Measurements from ENCODE around the gene TSPAN18.

TSPAN18 gene

GRCh38 chr11:44910591-44910990 lies 183.8 kb downstream of the TSPAN18 start:
- H3K4me3 ChIP-seq (ENCODE audit: control insufficient read depth, low read depth, low read length) = no peak overlapping the region
- DNase-seq (ENCODE audit: low read depth) = no peak
- no peak for TF ChIP-seq CTCF (conservative IDR thresholded peaks at IDR 0.05; ENCODE audit: control insufficient read depth, insufficient read depth, low read depth, low read length)

GRCh38 chr11:44911029-44911814 lies 184.5 kb downstream of the TSPAN18 start:
- peak; percentile 75 for DNase-seq (ENCODE audit: low read depth)
- TF ChIP-seq CTCF (conservative IDR thresholded peaks at IDR 0.05; ENCODE audit: control insufficient read depth, insufficient read depth, low read depth, low read length) = peak; percentile 67
- H3K4me3 ChIP-seq (ENCODE audit: control insufficient read depth, low read depth, low read length) = no peak overlapping the region

GRCh38 chr11:44912270-44912987 lies 185.7 kb downstream of the TSPAN18 start:
- DNase-seq (ENCODE audit: low read depth) = no peak
- no peak overlapping the region for H3K4me3 ChIP-seq (ENCODE audit: control insufficient read depth, low read depth, low read length)
- TF ChIP-seq CTCF (conservative IDR thresholded peaks at IDR 0.05; ENCODE audit: control insufficient read depth, insufficient read depth, low read depth, low read length) = no peak

- no peak for TF ChIP-seq CTCF (conservative IDR thresholded peaks at IDR 0.05; ENCODE audit: control insufficient read depth, insufficient read depth, low read depth, low read length)
- DNase-seq (ENCODE audit: low read depth) = no peak
- H3K4me3 ChIP-seq (ENCODE audit: control insufficient read depth, low read depth, low read length) = no peak overlapping the region
These were observed 186.7 kb downstream of the TSPAN18 start for GRCh38 chr11:44913502-44913901.

GRCh38 chr11:44914105-44914504 lies 187.3 kb downstream of the TSPAN18 start:
- no peak overlapping the region for H3K4me3 ChIP-seq (ENCODE audit: control insufficient read depth, low read depth, low read length)
- no peak for DNase-seq (ENCODE audit: low read depth)
- TF ChIP-seq CTCF (conservative IDR thresholded peaks at IDR 0.05; ENCODE audit: control insufficient read depth, insufficient read depth, low read depth, low read length) = no peak

- H3K4me3 ChIP-seq (ENCODE audit: control insufficient read depth, low read depth, low read length) = no peak overlapping the region
- DNase-seq (ENCODE audit: low read depth) = no peak
- no peak for TF ChIP-seq CTCF (conservative IDR thresholded peaks at IDR 0.05; ENCODE audit: control insufficient read depth, insufficient read depth, low read depth, low read length)
These were observed 188.2 kb downstream of the TSPAN18 start for GRCh38 chr11:44915004-44915403.

Data from fibroblast of mammary gland (primary cell).